Measurements from ENCODE around the gene OR51I2. TPM values are rescaled to one million over a fixed set of nuclear protein-coding genes. Genes with fewer than 3 reads are reported as not detected.

The OR51I2 gene
- total RNA-seq, 1 donor from 2014 or later: not detected

- Mint-ChIP-seq H3K9me3 (ENCODE audit: unreplicated experiment) (no peaks in the 10 kb centered on the region), H3K27ac (ENCODE audit: unreplicated experiment) (no peak overlapping the region), H3K4me3 (ENCODE audit: unreplicated experiment) (no peak overlapping the region), H3K27me3 (ENCODE audit: unreplicated experiment) (peaks cover 17% of the 10 kb centered on the region), H3K36me3 (ENCODE audit: unreplicated experiment) (no peaks in the 10 kb centered on the region), H3K4me1 (ENCODE audit: unreplicated experiment) (no peaks in the 10 kb centered on the region)
- TF ChIP-seq CTCF (IDR thresholded peaks at IDR 0.05): no peak
- DNase-seq (ENCODE audit: extremely low spot score, unreplicated experiment): no peak
These were observed 24.8 kb downstream of the OR51I2 start for GRCh38 chr11:5473921-5474320.

GRCh38 chr11:5476186-5476819 lies 27.2 kb downstream of the OR51I2 start:
- Mint-ChIP-seq H3K36me3 (ENCODE audit: unreplicated experiment) (no peaks in the 10 kb centered on the region), H3K27me3 (ENCODE audit: unreplicated experiment) (peaks cover 15% of the 10 kb centered on the region), H3K9me3 (ENCODE audit: unreplicated experiment) (no peaks in the 10 kb centered on the region), H3K4me1 (ENCODE audit: unreplicated experiment) (no peaks in the 10 kb centered on the region), H3K27ac (ENCODE audit: unreplicated experiment) (no peak overlapping the region), H3K4me3 (ENCODE audit: unreplicated experiment) (no peak overlapping the region)
- no peak for DNase-seq (ENCODE audit: extremely low spot score, unreplicated experiment)
- TF ChIP-seq CTCF (IDR thresholded peaks at IDR 0.05): peak; percentile 89

GRCh38 chr11:5486003-5486402 lies 36.9 kb downstream of the OR51I2 start:
- no peak for DNase-seq (ENCODE audit: extremely low spot score, unreplicated experiment)
- no peak for TF ChIP-seq CTCF (IDR thresholded peaks at IDR 0.05)
- peaks cover 2% of the 10 kb centered on the region for H3K27me3 Mint-ChIP-seq (ENCODE audit: unreplicated experiment)
- no peaks in the 10 kb centered on the region for H3K9me3 Mint-ChIP-seq (ENCODE audit: unreplicated experiment)
- no peak overlapping the region for H3K27ac Mint-ChIP-seq (ENCODE audit: unreplicated experiment)
- no peaks in the 10 kb centered on the region for H3K36me3 Mint-ChIP-seq (ENCODE audit: unreplicated experiment)
- H3K4me1 Mint-ChIP-seq (ENCODE audit: unreplicated experiment): no peaks in the 10 kb centered on the region
- no peak overlapping the region for H3K4me3 Mint-ChIP-seq (ENCODE audit: unreplicated experiment)

GRCh38 chr11:5486421-5486820 lies 37.3 kb downstream of the OR51I2 start:
- Mint-ChIP-seq H3K9me3 (ENCODE audit: unreplicated experiment) (no peaks in the 10 kb centered on the region), H3K27ac (ENCODE audit: unreplicated experiment) (no peak overlapping the region), H3K27me3 (ENCODE audit: unreplicated experiment) (peaks cover 3% of the 10 kb centered on the region), H3K36me3 (ENCODE audit: unreplicated experiment) (no peaks in the 10 kb centered on the region), H3K4me1 (ENCODE audit: unreplicated experiment) (no peaks in the 10 kb centered on the region), H3K4me3 (ENCODE audit: unreplicated experiment) (no peak overlapping the region)
- TF ChIP-seq CTCF (IDR thresholded peaks at IDR 0.05): no peak
- DNase-seq (ENCODE audit: extremely low spot score, unreplicated experiment): no peak

- no peak for DNase-seq (ENCODE audit: extremely low spot score, unreplicated experiment)
- no peak for TF ChIP-seq CTCF (IDR thresholded peaks at IDR 0.05)
- Mint-ChIP-seq H3K27ac (ENCODE audit: unreplicated experiment) (no peak within 1 kb of the TSS), H3K36me3 (ENCODE audit: unreplicated experiment) (no peaks in the 10 kb centered on the region), H3K9me3 (ENCODE audit: unreplicated experiment) (no peaks in the 10 kb centered on the region), H3K27me3 (ENCODE audit: unreplicated experiment) (peaks cover 11% of the 10 kb centered on the region), H3K4me3 (ENCODE audit: unreplicated experiment) (no peak within 1 kb of the TSS), H3K4me1 (ENCODE audit: unreplicated experiment) (no peaks in the 10 kb centered on the region)
These were observed 39.3 kb downstream of the OR51I2 start, which contains the start of gene OR52D1 for GRCh38 chr11:5488385-5488784. Gene OR52D1 (plus strand): TSS chr11:5488685. CDS start chr11:5488707, 22 bp downstream.

All from osteocyte (in vitro differentiated cells).